Measurements from ENCODE around the gene MMP27.

DNA sequence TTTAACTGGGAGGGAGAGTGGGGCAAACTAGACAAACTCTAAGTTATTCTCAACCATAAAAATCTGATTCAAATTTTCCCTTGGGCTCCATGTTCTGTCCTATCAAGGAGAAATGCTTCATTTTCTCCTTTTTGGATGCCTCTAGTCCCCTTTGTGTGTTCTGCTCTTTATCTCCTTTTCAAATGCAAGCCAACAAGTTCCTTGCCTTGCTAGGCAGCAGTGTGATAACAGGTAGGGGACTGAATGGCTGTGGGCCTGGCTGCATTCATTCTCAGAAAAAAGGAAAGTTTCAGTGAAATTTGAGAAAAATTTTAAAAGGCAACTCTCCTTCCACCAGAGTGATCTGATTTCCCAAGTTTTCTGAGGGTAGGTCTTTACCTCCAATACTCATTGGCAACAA, 46.1 kb upstream of the MMP27 start:
- TF ChIP-seq ZBTB7A (IDR thresholded peaks at IDR 0.05; ENCODE audit: low read depth), result no peak
- no peak for TF ChIP-seq RAD21 (IDR thresholded peaks at IDR 0.05; ENCODE audit: low read depth)
- no peak for TF ChIP-seq YY1 (IDR thresholded peaks at IDR 0.05; ENCODE audit: low read depth)
- TF ChIP-seq, protein P1, sequence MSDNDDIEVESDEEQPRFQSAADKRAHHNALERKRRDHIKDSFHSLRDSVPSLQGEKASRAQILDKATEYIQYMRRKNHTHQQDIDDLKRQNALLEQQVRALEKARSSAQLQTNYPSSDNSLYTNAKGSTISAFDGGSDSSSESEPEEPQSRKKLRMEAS (IDR thresholded peaks at IDR 0.05), result no peak
- TF ChIP-seq CEBPB (IDR thresholded peaks at IDR 0.05), result no peak
- TF ChIP-seq EP300 (IDR thresholded peaks at IDR 0.05; ENCODE audit: borderline replicate concordance), result no peak
- no peak for TF ChIP-seq TEAD4 (IDR thresholded peaks at IDR 0.05)
- TF ChIP-seq NFIC (IDR thresholded peaks at IDR 0.05), result no peak
- no peak for TF ChIP-seq EGR1 (IDR thresholded peaks at IDR 0.05)
- TF ChIP-seq TAF1 (IDR thresholded peaks at IDR 0.05; ENCODE audit: low read depth), result no peak
- TF ChIP-seq, protein P2, sequence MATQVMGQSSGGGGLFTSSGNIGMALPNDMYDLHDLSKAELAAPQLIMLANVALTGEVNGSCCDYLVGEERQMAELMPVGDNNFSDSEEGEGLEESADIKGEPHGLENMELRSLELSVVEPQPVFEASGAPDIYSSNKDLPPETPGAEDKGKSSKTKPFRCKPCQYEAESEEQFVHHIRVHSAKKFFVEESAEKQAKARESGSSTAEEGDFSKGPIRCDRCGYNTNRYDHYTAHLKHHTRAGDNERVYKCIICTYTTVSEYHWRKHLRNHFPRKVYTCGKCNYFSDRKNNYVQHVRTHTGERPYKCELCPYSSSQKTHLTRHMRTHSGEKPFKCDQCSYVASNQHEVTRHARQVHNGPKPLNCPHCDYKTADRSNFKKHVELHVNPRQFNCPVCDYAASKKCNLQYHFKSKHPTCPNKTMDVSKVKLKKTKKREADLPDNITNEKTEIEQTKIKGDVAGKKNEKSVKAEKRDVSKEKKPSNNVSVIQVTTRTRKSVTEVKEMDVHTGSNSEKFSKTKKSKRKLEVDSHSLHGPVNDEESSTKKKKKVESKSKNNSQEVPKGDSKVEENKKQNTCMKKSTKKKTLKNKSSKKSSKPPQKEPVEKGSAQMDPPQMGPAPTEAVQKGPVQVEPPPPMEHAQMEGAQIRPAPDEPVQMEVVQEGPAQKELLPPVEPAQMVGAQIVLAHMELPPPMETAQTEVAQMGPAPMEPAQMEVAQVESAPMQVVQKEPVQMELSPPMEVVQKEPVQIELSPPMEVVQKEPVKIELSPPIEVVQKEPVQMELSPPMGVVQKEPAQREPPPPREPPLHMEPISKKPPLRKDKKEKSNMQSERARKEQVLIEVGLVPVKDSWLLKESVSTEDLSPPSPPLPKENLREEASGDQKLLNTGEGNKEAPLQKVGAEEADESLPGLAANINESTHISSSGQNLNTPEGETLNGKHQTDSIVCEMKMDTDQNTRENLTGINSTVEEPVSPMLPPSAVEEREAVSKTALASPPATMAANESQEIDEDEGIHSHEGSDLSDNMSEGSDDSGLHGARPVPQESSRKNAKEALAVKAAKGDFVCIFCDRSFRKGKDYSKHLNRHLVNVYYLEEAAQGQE (IDR thresholded peaks at IDR 0.05; ENCODE audit: low read depth), result no peak
- no peak for TF ChIP-seq CREB1 (IDR thresholded peaks at IDR 0.05; ENCODE audit: low read depth)

All from Ishikawa (cell line).